Measurements from ENCODE around the gene TMEM184A. TPM values are rescaled to one million over a fixed set of nuclear protein-coding genes. Genes with fewer than 3 reads are reported as not detected.

Gene TMEM184A
- total and polyA plus RNA-seq, 8 donors: 1.00 to 9.7 (median 2.4) TPM

- intact Hi-C loops (cut with DNase I): no loop called here
These were observed 15.9 kb downstream of the TMEM184A start for GRCh38 chr7:1539882-1540775.

GRCh38 chr7:1539181-1539881 is 16.7 kb downstream of the TMEM184A start:
- Histone ChIP-seq H3K9me3 (no peaks in the 10 kb centered on the region), H3K27me3 (no peaks in the 10 kb centered on the region), H3K27ac (peak overlapping the region in 1 of 2 donors; percentile 89), H3K4me1 (peaks cover 29 to 47% of the 10 kb centered on the region in 2 donors), H3K36me3 (peaks cover 0 to 79% of the 10 kb centered on the region in 2 donors), H3K4me3 (no peak overlapping the region)
- ATAC-seq: no peak
- intact Hi-C loops (cut with DNase I): no loop called here
- no peak for DNase-seq
- TF ChIP-seq CTCF (IDR thresholded peaks at IDR 0.05): no peak

More at GRCh38 chr7:1539882-1540775, 15.9 kb downstream of the TMEM184A start:
- TF ChIP-seq CTCF (IDR thresholded peaks at IDR 0.05): no peak
- H3K36me3 ChIP-seq: peaks cover 0 to 85% of the 10 kb centered on the region in 2 donors
- H3K4me1 ChIP-seq: peaks cover 28 to 39% of the 10 kb centered on the region in 2 donors
- DNase-seq: no peak
- no peak overlapping the region for H3K27ac ChIP-seq
- ATAC-seq: no peak
- H3K4me3 ChIP-seq: no peak overlapping the region
- no peaks in the 10 kb centered on the region for H3K27me3 ChIP-seq
- no peaks in the 10 kb centered on the region for H3K9me3 ChIP-seq

DNA sequence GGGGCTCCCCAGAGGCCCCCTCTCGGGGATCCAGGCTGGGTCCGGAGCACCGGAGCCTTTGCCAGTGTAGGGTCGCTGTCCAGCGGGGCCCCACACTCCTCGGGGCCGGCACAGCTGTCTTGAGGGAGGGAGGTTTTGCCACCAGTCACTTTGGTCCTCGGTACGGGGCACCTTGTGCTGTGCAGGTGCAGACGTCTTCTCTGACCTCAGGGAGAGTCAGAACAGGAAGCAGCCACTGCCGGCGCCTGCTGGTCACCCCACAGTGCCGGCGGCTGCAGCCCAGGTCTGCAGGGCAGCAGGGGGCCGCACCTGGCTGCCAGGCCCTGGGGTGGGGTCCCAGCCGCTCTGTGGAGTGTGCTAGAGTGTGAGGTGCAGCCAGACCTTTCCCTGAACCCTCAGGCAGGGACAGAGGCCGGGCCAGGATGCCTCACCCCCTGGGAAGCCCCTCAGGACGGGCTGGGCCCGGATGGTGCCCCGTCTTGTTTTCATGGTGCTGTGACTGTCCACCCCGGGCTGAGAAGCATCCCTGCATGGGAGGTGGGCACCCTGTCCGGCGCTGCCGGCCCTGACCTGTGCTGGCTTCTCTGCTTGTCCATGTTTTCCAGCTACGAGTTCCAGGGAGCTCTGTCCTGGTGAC is 17.3 kb downstream of the TMEM184A start:
- H3K4me1 ChIP-seq: peaks cover 35 to 53% of the 10 kb centered on the region in 2 donors
- H3K27me3 ChIP-seq: no peaks in the 10 kb centered on the region

GRCh38 chr7:1537535-1538412 is 18.2 kb downstream of the TMEM184A start:
- Histone ChIP-seq H3K9me3 (no peaks in the 10 kb centered on the region), H3K36me3 (peaks cover 0 to 64% of the 10 kb centered on the region in 2 donors), H3K27ac (peak overlapping the region; percentile 89 to 94), H3K4me3 (peak overlapping the region; percentile 15 to 38), H3K27me3 (no peaks in the 10 kb centered on the region), H3K4me1 (peaks cover 39 to 62% of the 10 kb centered on the region in 2 donors)
- ATAC-seq (peak; percentile 19), DNase-seq (peak; percentile 81 to 92 (median 86))
- intact Hi-C loops (cut with DNase I): no loop called here
- no peak for TF ChIP-seq CTCF (IDR thresholded peaks at IDR 0.05)

More for the DNA sequence above, 17.3 kb downstream of the TMEM184A start:
- intact Hi-C loops (cut with DNase I): no loop called here
- no peak for TF ChIP-seq CTCF (IDR thresholded peaks at IDR 0.05)
- peak overlapping the region; percentile 89 to 94 for H3K27ac ChIP-seq
- no peak for DNase-seq
- peak overlapping the region in 1 of 2 donors; percentile 38 for H3K4me3 ChIP-seq
- H3K9me3 ChIP-seq: no peaks in the 10 kb centered on the region
- peaks cover 0 to 73% of the 10 kb centered on the region in 2 donors for H3K36me3 ChIP-seq
- ATAC-seq: no peak
